HG03558 (cell line): ENCODE results near the gene SKIC3.

Experiments used
- ATAC-seq: cut with Tn5 transposase; IDR thresholded peaks from one replicate; pipeline ENCODE4 v1.9.1; 2021; ENCODE audit warnings: moderate number of reproducible peaks; ENCODE audit not compliant: unreplicated experiment; ENCODE audit errors: extremely low read depth

SKIC3 gene

DNA sequence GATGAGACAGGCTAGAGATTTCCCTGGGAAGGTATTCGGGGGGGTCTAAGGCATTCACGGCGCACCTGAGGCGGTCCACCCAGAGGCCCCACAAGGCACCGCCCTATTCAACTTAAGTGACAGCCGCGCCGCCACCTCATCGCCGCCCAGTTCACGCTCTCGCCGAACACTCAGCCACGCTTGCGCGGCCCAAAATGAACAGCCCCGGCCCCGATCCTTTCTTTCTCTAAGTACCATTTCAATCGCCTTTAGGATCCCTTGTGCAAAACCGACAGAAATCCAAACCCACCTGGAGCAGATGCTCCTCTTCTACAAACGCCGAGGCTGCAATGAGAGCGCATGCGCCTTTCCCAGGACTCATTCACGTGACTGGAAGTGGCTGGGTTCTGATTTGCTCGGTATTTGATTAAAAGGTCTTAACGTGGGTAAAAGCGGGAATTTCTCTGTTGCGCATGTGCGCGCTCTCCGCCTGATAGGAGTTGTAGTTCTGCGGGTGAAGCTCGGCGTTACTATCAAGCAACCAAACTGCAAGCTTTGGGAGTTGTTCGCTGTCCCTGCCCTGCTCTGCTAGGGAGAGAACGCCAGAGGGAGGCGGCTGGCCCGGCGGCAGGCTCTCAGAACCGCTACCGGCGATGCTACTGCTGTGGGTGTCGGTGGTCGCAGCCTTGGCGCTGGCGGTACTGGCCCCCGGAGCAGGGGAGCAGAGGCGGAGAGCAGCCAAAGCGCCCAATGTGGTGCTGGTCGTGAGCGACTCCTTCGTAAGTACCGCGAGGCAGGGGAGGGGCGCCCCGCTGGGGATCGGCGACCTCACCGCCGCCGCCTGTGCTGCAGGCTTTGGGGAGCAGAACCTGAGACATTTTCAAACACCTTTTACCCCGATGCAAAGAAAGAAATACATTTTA lies at the start of gene SKIC3, which contains the start of gene ARSK:
TSS of gene SKIC3 (minus strand) at position 331 of the 902 bp plus-strand sequence. CDS start 7,827 bp downstream, outside the sequence.
TSS of gene ARSK (plus strand) at position 455 of the 902 bp plus-strand sequence. CDS start at position 633, 178 bp downstream.
- ATAC-seq, result peak; percentile 80

DNA sequence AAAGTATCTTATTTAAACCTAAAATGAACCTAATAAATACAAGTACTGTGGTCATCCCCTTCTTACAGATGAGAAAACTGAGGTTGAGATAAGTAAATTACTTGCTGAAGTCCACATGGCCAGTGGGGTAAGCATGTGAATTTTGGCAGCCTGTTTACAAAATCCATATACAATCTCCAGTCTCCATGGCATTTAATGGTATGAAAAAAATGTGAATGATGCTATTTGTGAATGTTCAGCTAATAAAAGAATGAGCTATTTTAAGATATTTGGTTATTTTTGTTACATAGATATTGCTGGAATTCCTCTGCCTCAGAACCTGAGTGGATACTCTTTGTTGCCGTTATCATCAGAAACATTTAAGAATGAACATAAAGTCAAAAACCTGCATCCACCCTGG lies 45.8 kb upstream of the SKIC3 start:
- no peak for ATAC-seq

DNA sequence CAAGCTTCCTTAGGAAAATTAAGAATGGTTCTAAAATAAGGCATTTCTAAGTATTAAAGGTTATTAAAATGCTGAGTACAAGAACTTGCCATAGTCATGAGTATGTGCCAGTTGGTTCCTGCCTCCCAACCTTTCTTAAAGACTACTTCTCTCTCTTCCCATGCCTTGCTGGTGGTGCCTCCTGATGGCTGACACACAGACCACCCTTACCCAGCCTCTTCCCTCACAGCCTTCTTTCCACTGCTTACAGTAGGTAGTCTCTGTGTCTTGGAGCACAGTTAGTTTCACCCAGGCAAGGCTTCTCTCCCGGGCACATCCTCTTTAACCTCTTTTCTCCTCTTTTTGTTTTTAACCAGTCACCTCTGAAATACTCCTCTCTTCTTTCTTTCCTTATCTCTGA lies 44.5 kb upstream of the SKIC3 start:
- no peak for ATAC-seq

DNA sequence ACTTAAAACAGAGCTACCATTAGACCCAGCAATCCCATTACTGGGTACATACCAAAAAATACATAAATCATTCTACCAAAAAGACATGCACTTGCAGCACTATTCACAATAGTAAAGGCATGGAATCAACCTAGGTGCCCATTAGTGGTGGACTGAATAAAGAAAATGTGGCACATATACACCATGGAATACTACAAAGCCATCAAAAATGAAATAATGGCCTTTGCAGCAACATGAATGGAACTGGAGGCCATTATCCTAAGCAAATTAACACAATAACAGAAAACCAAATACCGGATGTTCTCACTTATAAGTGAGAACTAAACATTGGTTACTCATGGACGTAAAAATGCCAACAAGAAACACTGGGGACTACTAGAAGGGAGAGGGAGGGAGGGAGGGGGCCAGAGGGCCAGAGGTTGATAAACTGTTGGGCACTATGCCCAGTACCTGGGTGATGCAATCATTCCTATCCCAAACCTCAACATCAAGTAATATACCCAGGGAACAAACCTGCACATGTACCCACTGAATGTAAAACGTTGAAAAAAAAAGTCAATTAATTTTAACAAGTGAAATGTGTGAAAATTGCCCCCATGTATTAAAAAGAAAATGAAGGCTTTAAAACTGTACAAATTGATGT lies 40.6 kb upstream of the SKIC3 start:
- ATAC-seq, result no peak

DNA sequence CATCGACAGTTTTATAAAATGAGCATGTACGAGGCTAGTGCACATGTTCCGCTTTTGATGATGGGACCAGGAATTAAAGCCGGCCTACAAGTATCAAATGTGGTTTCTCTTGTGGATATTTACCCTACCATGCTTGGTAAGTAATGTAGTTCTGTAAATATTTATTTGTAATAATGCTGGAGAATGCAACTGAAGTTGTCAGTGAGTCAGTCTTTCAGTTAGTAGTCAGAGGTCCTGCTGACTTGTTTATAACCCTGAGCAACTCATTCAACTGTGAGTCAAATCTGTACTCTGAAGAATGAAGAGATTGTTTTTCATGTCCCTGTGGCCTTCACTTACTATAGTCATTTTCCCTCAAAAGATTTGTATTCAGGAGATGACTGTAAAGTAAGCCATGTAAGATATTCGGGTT lies 36.7 kb upstream of the SKIC3 start:
- peak; percentile 91 for ATAC-seq

DNA sequence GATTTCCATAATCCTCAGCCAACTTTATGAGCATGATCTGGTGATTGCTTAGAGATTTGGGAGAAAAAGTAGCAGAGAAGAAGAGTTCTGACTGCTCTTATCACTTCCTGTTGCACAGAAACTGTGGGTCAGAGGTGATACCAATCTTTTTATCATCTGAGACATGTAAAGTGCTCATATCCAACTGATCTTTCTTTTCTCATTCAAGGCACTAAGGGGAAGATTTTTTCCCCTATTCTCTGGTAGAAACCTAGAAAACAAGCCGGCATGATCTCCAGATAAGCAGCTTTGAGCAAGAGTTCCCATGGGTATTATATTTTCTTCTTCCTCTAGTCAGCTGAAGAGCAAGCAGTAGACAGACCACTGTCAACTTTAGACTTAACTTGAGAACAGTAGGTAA lies 36.1 kb upstream of the SKIC3 start:
- no peak for ATAC-seq

DNA sequence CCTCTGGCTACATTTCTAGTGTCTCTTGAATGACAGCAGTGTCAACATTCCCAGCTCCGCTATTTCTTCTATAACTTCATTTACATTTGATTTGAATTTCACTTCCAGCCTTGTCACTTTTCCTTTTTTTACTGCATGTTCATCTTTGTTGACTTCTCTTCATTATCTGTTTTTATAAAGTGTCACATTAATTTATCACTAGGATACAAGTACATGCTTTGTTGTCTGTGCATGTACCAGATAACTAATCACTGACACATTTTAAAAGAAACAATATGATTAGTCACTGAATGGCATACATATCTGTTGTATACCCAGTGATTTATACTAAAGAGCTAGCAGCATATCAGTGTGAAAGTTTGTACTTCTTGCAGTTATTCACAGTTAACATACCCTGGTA lies 29.2 kb upstream of the SKIC3 start:
- ATAC-seq, result no peak

DNA sequence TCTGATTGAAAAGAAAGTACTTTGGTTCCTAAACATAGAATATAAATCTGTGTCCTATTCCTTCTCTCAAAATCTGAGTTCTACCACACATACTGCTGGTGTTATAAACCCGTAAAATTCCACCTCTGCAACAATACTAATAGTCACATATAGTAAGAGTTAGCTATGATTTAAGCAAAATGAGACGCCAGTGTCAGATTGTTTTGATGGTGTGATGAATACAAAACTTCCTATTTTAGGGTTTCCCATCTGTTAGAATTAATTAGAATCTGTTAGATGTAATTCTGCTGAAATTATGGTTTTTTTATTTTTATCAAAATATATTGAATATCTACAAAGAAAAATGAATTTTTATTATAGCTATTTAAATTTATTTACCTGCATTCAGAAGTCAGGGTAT lies 26.8 kb upstream of the SKIC3 start:
- no peak for ATAC-seq

DNA sequence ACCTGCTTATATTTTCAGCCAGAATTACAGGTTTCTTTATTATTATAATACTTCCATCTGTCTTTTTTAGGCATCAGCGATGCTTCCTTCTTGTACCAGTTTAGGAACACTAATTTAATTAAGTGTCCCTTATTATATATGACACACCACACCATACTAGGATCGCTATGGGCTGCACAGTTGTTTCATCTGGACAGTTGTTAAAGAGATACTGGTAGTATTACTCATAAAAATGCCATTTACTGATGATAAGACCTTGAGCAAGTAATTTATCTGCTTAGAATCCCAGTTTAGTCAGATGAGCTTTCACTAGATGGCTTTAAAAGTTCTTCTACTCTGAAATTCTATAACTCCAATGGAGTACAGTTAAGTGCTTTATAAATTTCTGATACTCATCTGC lies 17.2 kb upstream of the SKIC3 start:
- no peak for ATAC-seq

DNA sequence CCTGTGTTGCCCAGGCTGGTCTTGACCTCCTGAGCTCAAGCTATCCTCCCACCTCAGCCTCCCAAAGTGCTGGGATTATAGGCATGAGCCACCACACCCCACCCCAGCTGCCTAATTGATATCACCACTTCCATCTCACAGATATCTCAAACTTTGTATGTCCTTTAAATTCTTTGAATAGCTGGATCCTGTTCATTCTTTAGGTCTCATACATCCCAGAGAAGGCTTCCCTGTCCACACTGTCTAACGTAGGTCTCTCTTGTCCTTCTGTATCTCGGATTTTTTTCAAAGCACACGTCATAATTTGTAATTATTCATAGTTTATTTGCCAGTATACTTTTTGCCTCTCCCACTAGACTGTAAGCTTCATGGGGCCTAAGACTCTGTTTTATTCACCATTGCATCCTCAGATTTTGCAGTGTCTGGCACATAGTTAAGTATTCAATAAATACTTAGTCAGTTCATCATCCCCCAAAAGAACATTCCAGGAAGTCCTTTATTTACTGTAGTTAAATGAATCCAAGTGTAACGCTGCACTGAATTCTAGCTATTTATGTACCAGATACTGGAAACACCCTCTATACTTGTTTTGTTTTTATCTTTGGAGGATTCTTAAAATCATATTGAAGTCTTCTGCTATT lies 10.6 kb upstream of the SKIC3 start:
- ATAC-seq, result no peak

DNA sequence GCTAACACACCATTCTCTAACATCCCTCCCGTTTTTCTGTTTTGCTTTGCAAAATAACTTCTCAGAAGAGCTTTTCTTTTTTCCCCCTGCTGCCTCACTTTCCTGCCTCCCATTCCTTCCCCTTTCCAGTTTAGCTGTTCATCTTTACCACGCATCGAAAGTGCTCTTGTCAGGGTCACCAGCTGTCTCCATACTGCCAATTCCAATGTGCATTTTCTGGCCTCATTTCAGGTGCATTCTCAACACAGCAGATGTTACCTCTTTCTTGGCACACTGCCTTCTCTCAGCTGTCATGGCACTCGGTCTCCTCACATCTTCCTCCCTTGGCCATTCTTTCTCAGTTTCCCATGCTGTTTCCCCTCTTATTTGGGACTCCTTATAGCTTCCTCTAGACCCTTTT lies 9.7 kb upstream of the SKIC3 start:
- ATAC-seq, result no peak

DNA sequence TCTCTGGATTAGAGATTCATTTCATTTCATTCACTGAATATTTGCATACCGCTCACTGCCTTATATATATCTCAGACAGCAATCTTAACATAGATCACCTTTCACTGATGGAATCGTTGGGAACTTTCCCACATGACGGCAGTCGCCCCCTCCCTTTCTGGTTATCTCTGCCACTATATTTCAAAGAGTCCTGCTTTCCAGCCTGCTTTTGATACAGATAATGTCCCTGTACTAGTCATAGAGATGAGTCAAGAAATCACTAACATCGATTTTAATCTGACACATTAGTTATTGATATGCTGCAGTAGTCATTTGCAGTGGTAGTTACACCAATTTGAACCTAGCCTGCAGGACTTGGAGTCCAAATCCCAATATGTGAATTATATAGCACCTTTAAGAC lies 8.6 kb upstream of the SKIC3 start:
- no peak for ATAC-seq

DNA sequence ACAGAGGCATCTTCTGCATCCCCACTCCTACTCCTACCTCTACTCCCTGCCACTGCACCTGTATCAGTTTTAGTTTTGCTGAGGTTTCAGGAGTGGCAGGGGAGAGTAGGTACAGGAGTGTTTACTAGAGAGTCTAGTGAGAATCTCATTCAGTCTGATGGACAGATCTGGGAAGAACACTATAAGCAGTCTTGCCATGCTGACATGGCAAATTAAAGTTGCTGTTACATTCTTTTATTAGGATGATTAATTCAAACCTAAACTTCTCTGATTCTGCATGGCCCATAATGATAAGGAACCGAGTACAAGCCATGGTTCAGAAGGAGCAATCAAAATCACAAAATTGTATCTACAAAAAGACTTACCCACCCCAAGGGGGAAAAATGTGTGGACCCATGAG lies 7.5 kb upstream of the SKIC3 start:
- no peak for ATAC-seq

DNA sequence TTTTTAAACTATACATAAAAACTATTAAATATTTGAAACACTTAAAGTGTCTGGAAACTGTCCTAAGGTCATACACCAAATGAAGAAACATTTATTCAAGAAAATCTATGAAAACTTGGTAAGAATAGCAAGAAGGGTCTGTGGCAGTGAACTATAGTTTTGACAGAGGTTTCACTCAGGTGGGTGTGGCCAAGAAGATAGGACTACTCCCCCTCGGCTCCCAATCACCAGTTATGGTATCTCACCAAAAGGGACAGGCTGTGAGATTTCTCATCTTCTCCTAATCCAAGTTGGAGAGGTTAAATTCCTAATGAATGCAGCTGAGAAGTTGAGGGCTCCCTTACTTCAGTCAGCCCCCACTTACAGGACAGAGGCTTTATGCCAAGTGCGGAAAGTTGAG lies 3.1 kb upstream of the SKIC3 start:
- no peak for ATAC-seq

DNA sequence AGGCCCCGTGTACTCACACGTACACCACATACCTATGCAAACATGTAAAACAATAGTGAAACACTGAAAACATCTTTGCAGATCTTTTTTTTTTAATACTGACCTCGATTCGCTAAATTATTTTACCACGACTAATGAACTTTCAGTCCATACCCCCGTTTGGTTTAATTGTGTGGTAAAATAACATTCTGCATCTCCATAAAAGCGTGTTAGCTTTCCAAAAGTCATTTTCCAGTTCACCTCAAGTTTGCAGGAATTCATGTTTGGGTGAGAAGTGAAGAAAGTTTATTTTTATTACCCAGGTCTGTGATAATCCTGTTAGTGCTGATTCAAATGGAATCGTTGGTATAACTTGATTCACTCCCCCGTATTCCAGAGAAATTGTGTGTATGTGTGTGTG lies 776 bp upstream of the SKIC3 start:
- no peak for ATAC-seq

DNA sequence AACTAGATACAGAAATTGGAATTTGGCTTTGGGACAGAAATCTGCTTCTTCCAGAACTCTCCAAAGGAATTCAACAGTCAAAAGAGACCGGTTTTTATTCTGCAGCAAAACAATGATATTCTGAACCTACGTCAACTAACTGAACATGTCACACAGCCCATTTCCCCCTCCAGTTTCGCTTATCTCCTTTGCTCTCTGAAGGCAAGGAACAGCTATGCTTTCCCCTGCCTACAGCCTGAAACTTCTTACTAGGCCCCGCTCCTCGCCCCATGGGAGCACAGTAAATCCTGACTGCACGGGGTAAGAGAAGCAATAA lies 488 bp downstream of the SKIC3 start:
- ATAC-seq, result peak; percentile 2

DNA sequence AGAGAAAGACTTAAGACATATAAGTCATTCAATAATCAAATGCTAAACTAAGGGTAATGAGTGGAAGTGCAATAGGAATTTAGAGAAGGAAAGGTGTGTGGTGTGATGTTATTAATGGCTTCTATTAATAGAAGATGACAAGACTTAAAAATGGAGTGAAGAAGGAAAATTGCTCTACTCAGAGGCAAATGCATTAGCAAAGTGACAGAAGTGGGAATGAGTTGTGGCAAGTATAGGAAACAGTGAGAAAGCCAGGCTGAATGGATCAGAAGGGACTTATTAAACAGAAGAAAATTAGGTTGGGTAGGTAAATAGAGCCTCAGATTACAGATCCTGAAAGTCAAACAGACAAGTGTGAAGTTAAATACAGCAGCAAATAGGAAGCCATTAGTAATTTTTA lies 5.7 kb downstream of the SKIC3 start:
- ATAC-seq, result no peak

DNA sequence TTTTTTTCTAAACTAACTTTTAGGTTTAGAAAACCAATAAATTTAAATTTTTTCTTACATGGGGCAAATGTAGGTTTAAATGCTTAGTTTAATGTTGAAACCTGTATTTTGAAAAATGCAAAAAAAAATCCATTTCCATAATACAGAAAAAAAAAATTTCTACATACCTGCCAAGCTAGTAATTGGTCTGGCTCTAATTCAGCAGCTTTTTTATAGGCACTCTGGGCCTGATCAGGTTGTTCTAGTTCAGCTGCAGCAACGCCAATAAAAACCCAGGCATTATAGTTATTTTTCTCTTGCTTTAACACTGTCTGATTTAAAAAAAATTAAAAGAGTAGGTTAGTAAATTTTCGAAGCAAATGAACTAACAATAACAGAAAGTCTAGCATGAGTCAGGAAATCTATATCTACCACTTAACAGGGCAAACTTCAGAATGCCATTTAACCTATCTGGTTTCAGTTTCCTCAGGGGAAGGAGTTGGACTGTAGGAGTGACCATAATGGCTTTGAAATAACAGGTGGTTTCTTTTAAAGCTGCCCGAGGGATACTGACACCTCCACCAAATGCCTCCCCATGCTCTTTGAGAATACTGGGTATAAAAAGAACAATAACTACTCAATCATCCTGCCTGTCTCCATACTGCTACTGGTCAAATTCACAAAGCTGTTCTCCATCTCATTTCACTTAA lies 11.6 kb downstream of the SKIC3 start:
- no peak for ATAC-seq

DNA sequence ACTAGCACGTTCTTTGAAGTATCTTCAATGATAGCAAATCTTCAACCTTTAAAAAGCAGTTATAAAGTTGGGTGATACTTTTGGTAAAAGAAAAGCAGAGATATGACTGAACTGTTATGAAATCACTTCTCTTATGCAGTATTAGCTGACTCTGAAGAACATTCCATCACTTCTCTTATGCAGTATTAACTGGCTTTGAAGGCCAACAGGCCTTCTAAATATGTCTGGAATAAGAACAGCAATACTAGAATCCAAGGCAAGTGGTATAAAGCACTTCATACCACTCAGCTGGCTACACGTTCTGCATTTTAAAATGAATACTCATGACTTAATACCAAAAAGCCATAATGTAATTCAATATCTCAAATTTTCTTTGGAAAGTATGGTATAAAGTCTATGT lies 17.3 kb downstream of the SKIC3 start:
- ATAC-seq, result no peak

DNA sequence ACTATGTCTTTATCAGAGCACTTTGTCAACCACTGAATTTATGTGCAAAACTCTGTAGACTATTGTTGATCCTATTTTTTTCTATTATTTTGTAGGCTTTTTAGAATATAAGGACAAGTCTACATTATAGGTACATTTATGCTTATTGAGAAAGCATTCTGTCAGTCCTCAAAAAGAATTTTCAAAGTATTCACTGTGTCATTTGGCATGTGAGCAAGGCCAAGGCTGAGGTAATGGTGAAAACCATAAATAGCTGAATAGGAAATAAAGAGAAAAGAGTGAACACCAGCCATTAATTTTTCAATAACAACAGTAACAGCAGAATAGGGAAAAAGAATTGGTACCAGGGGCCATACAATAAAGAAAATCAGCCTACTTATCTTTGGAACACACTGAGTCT lies 21.0 kb downstream of the SKIC3 start:
- ATAC-seq, result no peak

DNA sequence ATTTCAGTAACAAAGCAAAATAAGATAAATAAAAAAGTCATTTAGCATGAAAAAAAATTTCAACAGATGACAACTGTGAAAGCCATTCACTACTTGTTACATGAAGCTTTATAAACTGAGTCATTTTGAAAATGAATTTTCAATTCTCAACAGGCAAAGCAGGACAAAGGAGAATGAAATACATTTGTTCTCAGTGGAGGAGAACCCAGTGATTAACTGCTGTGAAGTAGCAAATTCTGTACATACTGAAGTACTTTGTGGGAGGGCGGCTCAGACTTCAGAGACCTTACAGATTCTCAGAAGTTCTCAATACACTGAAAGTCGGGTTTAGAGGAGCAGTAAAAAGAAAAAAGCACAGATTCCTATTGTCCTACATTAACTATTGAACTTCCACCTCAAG lies 21.7 kb downstream of the SKIC3 start:
- no peak for ATAC-seq
